HG03280 (cell line): ENCODE data around the gene CYB5D1.

Source experiments
- ATAC-seq: cut with Tn5 transposase; IDR thresholded peaks from one replicate; pipeline ENCODE4 v1.9.1; 2021; ENCODE audit warnings: mild to moderate bottlenecking, moderate library complexity; ENCODE audit not compliant: unreplicated experiment

Gene CYB5D1

GRCh38 chr17:7883781-7884386 is 26.1 kb downstream of the CYB5D1 start:
- no peak for ATAC-seq

- peak; percentile 15 for ATAC-seq
These were observed 27.0 kb downstream of the CYB5D1 start for GRCh38 chr17:7884581-7885366.

- peak; percentile 32 for ATAC-seq
These were observed 27.8 kb downstream of the CYB5D1 start for GRCh38 chr17:7885367-7886226.

- ATAC-seq = no peak
These were observed 28.6 kb downstream of the CYB5D1 start for GRCh38 chr17:7886227-7887037.

- no peak for ATAC-seq
These were observed 29.3 kb downstream of the CYB5D1 start for GRCh38 chr17:7887038-7887481.

- peak; percentile 41 for ATAC-seq
These were observed 29.8 kb downstream of the CYB5D1 start for GRCh38 chr17:7887482-7888183.

- no peak for ATAC-seq
These were observed 30.5 kb downstream of the CYB5D1 start, which contains the start of gene CHD3 for GRCh38 chr17:7888184-7888920. Gene CHD3, plus strand, starts transcription at chr17:7888789. Its CDS starts 212 bp downstream, at chr17:7889001.

- no peak for ATAC-seq
These were observed 31.6 kb downstream of the CYB5D1 start for GRCh38 chr17:7889166-7889955.

- ATAC-seq = no peak
These were observed 35.5 kb downstream of the CYB5D1 start for GRCh38 chr17:7893187-7893880.

GRCh38 chr17:7894226-7894625 is 36.4 kb downstream of the CYB5D1 start:
- ATAC-seq = no peak

GRCh38 chr17:7894866-7895265 is 37.1 kb downstream of the CYB5D1 start:
- ATAC-seq = no peak

GRCh38 chr17:7897090-7897489 is 39.3 kb downstream of the CYB5D1 start:
- no peak for ATAC-seq

GRCh38 chr17:7897773-7898172 is 40.0 kb downstream of the CYB5D1 start:
- no peak for ATAC-seq

GRCh38 chr17:7903154-7904103 is 45.6 kb downstream of the CYB5D1 start:
- ATAC-seq = no peak

GRCh38 chr17:7909089-7909488 is 51.3 kb downstream of the CYB5D1 start:
- no peak for ATAC-seq

- no peak for ATAC-seq
These were observed 52.5 kb downstream of the CYB5D1 start for GRCh38 chr17:7910281-7910680.

GRCh38 chr17:7910711-7911110 is 52.9 kb downstream of the CYB5D1 start:
- ATAC-seq = no peak
